HUDEP-2 (cell line): ENCODE measurements around the gene CDC34.

Source experiments
- DNase-seq, 76 experiments: peaks; one replicate each; lab custom pipeline; 2025; ENCODE audit not compliant: unreplicated experiment in 76 of 76; lab: John Stamatoyannopoulos, UW

The CDC34 gene

GRCh38 chr19:540867-541637 lies 9.5 kb downstream of the CDC34 start:
- DNase-seq = no peak

- DNase-seq = no peak
These were observed 10.1 kb downstream of the CDC34 start for GRCh38 chr19:541699-542098.

GRCh38 chr19:542173-542866 lies 10.8 kb downstream of the CDC34 start:
- DNase-seq = no peak

- DNase-seq = no peak
These were observed 12.5 kb downstream of the CDC34 start, which contains the start of gene GZMM for GRCh38 chr19:543910-544608. GZMM (plus strand) TSS chr19:544053; CDS start chr19:544072, 19 bp downstream.

GRCh38 chr19:547117-547516 lies 15.6 kb downstream of the CDC34 start:
- DNase-seq = no peak

- DNase-seq = no peak
These were observed 16.5 kb downstream of the CDC34 start for GRCh38 chr19:547836-548720.

GRCh38 chr19:548886-549830 lies 17.6 kb downstream of the CDC34 start:
- no peak for DNase-seq

GRCh38 chr19:554817-555216 lies 23.3 kb downstream of the CDC34 start:
- DNase-seq = no peak

GRCh38 chr19:555474-555808 lies 23.9 kb downstream of the CDC34 start:
- DNase-seq = no peak

- DNase-seq = peak in 6 of 76 experiments; percentile 36 to 85 (median 42)
These were observed 25.2 kb downstream of the CDC34 start for GRCh38 chr19:556611-557382.

GRCh38 chr19:558770-559439 lies 27.3 kb downstream of the CDC34 start:
- no peak for DNase-seq

- DNase-seq = no peak
These were observed 28.6 kb downstream of the CDC34 start for GRCh38 chr19:560121-560520.

- peak in 25 of 76 experiments; percentile 15 to 61 (median 41) for DNase-seq
These were observed 34.8 kb downstream of the CDC34 start for GRCh38 chr19:566403-566802.

GRCh38 chr19:566844-567243 lies 35.3 kb downstream of the CDC34 start:
- no peak for DNase-seq

- DNase-seq = no peak
These were observed 35.8 kb downstream of the CDC34 start for GRCh38 chr19:567296-567900.

GRCh38 chr19:570251-570686 lies 38.7 kb downstream of the CDC34 start:
- DNase-seq = no peak

GRCh38 chr19:570937-571565 lies 39.5 kb downstream of the CDC34 start:
- DNase-seq = peak in 61 of 76 experiments; percentile 40 to 96 (median 68)
